Loucy (cell line): ENCODE data around the gene ITPRID2.

Experiments
- CTCF ChIP-seq: fragments of 200-600 bp; sonication (generic); conservative IDR thresholded peaks from 2 replicates; pipeline ENCODE4 v1.5.1; 2014; ENCODE audit warnings: mild to moderate bottlenecking, antibody characterized with exemption, low read length
- EZH2phosphoT487 ChIP-seq: fragments of 200-600 bp; IDR thresholded peaks from 2 replicates; pipeline ENCODE4 v1.6.1; 2018; ENCODE audit warnings: antibody characterized with exemption, mild to moderate bottlenecking, moderate library complexity, borderline replicate concordance

GRCh38 chr2:181907635-181908034 is 16.1 kb downstream of the ITPRID2 start:
- TF ChIP-seq CTCF: no peak
- no peak for TF ChIP-seq EZH2phosphoT487
